Glutamatergic neuron (in vitro differentiated cells): ENCODE measurements around the gene LRRC41. TPM values are rescaled to one million over a fixed set of nuclear protein-coding genes. Genes with fewer than 3 reads are reported as not detected.
"Not testable (repeated sequence)": the region's sequence is repeated elsewhere in the genome, so short reads cannot be mapped to it uniquely, and the experiment has no call there.

Experiments
- DNase-seq: peaks from one replicate; pipeline ENCODE4 v3.0.0; 2022
- H3K27ac Mint-ChIP-seq: one replicate; pipeline ENCODE4 v1.8.0; 2020; ENCODE audit warnings: mild to moderate bottlenecking, mixed read lengths, inconsistent platforms; ENCODE audit not compliant: unreplicated experiment
- H3K27me3 Mint-ChIP-seq: one replicate; pipeline ENCODE4 v1.8.0; 2020; ENCODE audit warnings: mild to moderate bottlenecking, moderate library complexity, mixed read lengths, inconsistent platforms; ENCODE audit not compliant: unreplicated experiment
- H3K36me3 Mint-ChIP-seq: one replicate; pipeline ENCODE4 v1.8.0; 2020; ENCODE audit warnings: mild to moderate bottlenecking, mixed read lengths, inconsistent platforms; ENCODE audit not compliant: unreplicated experiment
- H3K4me1 Mint-ChIP-seq: one replicate; pipeline ENCODE4 v1.8.0; 2020; ENCODE audit warnings: mild to moderate bottlenecking, low read depth, mixed read lengths, inconsistent platforms; ENCODE audit not compliant: unreplicated experiment
- H3K4me3 Mint-ChIP-seq: one replicate; pipeline ENCODE4 v1.8.0; 2020; ENCODE audit warnings: mild to moderate bottlenecking, mixed read lengths, inconsistent platforms; ENCODE audit not compliant: unreplicated experiment
- H3K9me3 Mint-ChIP-seq: one replicate; pipeline ENCODE4 v1.8.0; 2020; ENCODE audit warnings: mild to moderate bottlenecking, moderate library complexity, mixed read lengths, inconsistent platforms; ENCODE audit not compliant: unreplicated experiment
- total RNA-seq: library from RNA; stranded (reverse); fragmentation: NEBNext Ultra II Directional; extraction: Animal tissue kit (Norgen Biotek cat#: 25700); gene quantifications from one replicate; pipeline ENCODE4 v1.2.1, GENCODE V29; 2021; ENCODE audit not compliant: unreplicated experiment
- TF ChIP-seq, protein P1 (sequence below): fragments of 200-600 bp; sonication (generic); IDR thresholded peaks from one replicate; pipeline ENCODE4 v1.5.0; 2021; ENCODE audit not compliant: partially characterized antibody, unreplicated experiment

LRRC41 gene
- total RNA-seq, 1 donor from 2014 or later, result 77.9 TPM

DNA sequence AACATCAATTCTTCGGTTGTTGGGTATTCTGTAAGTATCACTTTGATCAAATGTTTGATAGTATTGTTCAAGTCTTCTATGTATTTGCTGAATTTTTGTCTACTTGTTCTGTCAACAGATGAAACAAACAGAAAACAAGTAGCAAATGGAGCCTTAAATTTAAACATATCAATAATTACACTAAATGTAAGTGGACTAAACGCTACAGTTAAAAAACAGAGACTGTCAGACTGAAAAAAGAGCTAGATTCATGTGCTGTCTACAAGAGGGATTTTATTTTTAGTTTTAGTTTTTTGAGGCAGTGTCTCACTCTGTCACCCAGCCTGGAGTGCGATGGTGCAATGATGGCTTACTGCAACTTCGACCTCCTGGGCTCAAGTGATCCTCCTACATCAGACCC, 66.5 kb downstream of the LRRC41 start:
- Mint-ChIP-seq H3K36me3 (peaks cover 13% of the 10 kb centered on the region), H3K4me3 (no peak overlapping the region), H3K27me3 (no peaks in the 10 kb centered on the region), H3K9me3 (peaks cover 15% of the 10 kb centered on the region), H3K27ac (no peak overlapping the region), H3K4me1 (no peaks in the 10 kb centered on the region)
- TF ChIP-seq, protein P1, sequence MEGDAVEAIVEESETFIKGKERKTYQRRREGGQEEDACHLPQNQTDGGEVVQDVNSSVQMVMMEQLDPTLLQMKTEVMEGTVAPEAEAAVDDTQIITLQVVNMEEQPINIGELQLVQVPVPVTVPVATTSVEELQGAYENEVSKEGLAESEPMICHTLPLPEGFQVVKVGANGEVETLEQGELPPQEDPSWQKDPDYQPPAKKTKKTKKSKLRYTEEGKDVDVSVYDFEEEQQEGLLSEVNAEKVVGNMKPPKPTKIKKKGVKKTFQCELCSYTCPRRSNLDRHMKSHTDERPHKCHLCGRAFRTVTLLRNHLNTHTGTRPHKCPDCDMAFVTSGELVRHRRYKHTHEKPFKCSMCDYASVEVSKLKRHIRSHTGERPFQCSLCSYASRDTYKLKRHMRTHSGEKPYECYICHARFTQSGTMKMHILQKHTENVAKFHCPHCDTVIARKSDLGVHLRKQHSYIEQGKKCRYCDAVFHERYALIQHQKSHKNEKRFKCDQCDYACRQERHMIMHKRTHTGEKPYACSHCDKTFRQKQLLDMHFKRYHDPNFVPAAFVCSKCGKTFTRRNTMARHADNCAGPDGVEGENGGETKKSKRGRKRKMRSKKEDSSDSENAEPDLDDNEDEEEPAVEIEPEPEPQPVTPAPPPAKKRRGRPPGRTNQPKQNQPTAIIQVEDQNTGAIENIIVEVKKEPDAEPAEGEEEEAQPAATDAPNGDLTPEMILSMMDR, result no peak
- no peak for DNase-seq

DNA sequence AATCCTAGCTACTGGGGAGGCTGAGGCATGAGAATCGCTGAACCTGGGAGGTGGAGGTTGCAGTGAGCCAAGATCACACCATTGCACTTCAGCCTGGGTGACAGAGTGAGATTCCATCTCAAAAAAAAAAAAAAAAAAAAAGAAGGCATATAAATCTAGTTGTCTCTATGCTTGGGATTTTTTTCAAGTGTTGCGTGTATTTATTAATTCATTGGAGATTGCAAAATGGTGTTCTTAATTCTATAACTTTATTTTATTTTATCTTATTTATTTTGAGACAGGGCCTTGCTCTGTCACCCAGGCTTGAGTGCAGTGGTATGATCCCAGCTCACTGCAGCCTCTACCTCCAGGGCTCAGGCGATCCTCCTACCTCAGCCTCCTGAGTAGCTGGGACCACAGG, 72.2 kb downstream of the LRRC41 start:
- not testable (repeated sequence) for H3K27me3 Mint-ChIP-seq, H3K27ac Mint-ChIP-seq, H3K9me3 Mint-ChIP-seq, DNase-seq, H3K36me3 Mint-ChIP-seq, H3K4me3 Mint-ChIP-seq, H3K4me1 Mint-ChIP-seq

Other genes with a start within 250 kb of the LRRC41 start
- gene PIK3R3, start 171.0 kb downstream of the LRRC41 start, total RNA-seq, result 156 TPM
- gene TSPAN1, start 128.5 kb downstream of the LRRC41 start, total RNA-seq, result 2.3 TPM
- not detected for gene P3R3URF, start 127.1 kb downstream of the LRRC41 start, total RNA-seq
- gene POMGNT1, start 105.2 kb downstream of the LRRC41 start, total RNA-seq, result 70.2 TPM
- gene LURAP1, start 100.3 kb downstream of the LRRC41 start, total RNA-seq, result 0.29 TPM
- gene RAD54L, start 55.9 kb downstream of the LRRC41 start, total RNA-seq, result 4.6 TPM
- 271 TPM for gene UQCRH, start 82 bp upstream of the LRRC41 start, total RNA-seq
- 20.2 TPM for gene NSUN4, start 37.2 kb upstream of the LRRC41 start, total RNA-seq
- gene FAAH, start 90.7 kb upstream of the LRRC41 start, total RNA-seq, result 1.7 TPM
- not detected for gene DMBX1, start 186.2 kb upstream of the LRRC41 start, total RNA-seq
- not detected for gene KNCN, start 248.0 kb upstream of the LRRC41 start, total RNA-seq